HUES48 (cell line): ENCODE results near the gene NEB.
"Not testable (repeated sequence)": the region's sequence is repeated elsewhere in the genome, so short reads cannot be mapped to it uniquely, and the experiment has no call there.

Source experiments
- H3K27ac ChIP-seq: one replicate; pipeline ENCODE4 v1.7.0; 2013; ENCODE audit warnings: low read depth, low read length, inconsistent platforms
- H3K27me3 ChIP-seq: 2 replicates; pipeline ENCODE4 v1.6.1; 2013; ENCODE audit warnings: mild to moderate bottlenecking, low read length; ENCODE audit not compliant: control insufficient read depth, insufficient read depth
- H3K36me3 ChIP-seq: 2 replicates; pipeline ENCODE4 v1.6.1; 2013; ENCODE audit warnings: low read length; ENCODE audit not compliant: control insufficient read depth, insufficient read depth
- H3K4me1 ChIP-seq: 2 replicates; pipeline ENCODE4 v1.6.1; 2013; ENCODE audit warnings: mild to moderate bottlenecking, low read length; ENCODE audit not compliant: control insufficient read depth, insufficient read depth
- H3K4me3 ChIP-seq: 2 replicates; pipeline ENCODE4 v1.5.1; 2013; ENCODE audit warnings: mild to moderate bottlenecking, low read depth, low read length
- H3K9ac ChIP-seq: 2 replicates; pipeline ENCODE4 v1.6.1; 2013; ENCODE audit warnings: mild to moderate bottlenecking, low read depth, low read length, moderate library complexity
- H3K9me3 ChIP-seq: 2 replicates; pipeline ENCODE4 v1.6.1; 2013; ENCODE audit warnings: low read length; ENCODE audit not compliant: control insufficient read depth, insufficient read depth

Gene NEB

DNA sequence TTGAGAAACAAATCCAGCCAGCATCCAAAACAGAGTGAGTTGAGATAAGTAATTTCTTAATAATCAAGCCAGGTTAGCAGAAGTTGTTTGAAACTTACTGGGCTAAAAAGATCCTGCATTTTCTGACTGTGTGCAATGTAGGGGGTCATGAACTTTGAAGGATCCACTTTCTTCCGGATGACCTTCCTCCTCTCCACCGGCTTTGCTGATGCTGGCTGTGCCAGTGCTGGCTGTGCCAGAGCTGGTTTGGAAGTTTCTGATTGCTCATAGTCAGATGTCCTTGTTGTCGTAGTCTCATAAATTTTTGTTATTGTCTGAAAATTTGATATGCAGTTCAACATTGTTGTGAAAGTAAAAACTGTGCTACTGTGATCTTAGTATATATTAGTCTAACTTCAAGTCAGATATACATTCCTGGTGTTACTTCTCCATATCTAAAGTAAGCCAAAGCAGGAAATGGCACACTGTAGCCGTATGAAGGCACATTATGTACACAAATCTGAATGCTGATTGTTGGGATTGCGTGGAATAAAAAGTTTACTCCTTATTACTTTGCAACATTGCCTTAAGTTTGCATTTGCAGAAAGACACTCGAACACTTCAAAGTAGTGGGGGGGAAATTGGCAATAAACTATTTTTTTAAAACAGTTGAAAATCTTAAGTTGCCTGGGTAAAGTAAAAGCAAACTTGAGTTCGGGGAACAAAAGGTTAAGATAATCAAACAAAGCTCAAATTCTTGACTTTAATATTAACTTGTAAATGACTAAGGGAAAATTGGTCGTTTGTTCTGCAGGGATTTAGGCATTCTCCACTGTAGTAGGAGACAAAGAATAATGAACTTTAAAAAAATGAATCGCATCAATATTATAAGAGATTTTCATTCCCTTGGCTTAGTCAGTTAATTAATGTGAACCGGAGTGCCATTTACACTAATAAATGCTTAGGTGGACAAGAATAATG lies 6.4 kb downstream of the NEB start:
- no peak overlapping the region for H3K9ac ChIP-seq
- H3K27me3 ChIP-seq: no peaks in the 10 kb centered on the region
- H3K36me3 ChIP-seq: no peaks in the 10 kb centered on the region
- peaks cover 46% of the 10 kb centered on the region for H3K4me1 ChIP-seq
- H3K9me3 ChIP-seq: no peaks in the 10 kb centered on the region
- H3K27ac ChIP-seq: no peak overlapping the region
- no peak overlapping the region for H3K4me3 ChIP-seq

DNA sequence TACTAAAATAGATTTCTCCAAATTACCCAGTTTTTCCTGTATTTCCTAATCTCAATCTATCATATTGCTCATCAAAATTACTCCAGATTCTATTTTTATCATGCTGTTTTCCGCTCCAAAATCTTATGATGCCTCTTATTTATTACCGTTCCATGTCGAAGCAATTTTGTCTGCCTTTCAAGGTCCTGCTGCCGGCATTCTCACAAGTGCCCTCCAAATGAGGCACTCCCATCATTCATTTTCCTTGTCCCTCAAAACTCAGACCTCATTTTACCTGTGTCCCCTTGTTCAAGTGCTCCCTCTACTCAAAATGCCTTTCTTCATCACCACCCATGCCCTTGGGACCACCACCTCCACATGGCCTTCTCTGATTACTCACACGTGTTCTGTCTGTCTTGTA lies 13.1 kb downstream of the NEB start:
- no peak overlapping the region for H3K4me3 ChIP-seq
- H3K27me3 ChIP-seq: no peaks in the 10 kb centered on the region
- no peaks in the 10 kb centered on the region for H3K4me1 ChIP-seq
- H3K27ac ChIP-seq: no peak overlapping the region
- no peaks in the 10 kb centered on the region for H3K9me3 ChIP-seq
- no peaks in the 10 kb centered on the region for H3K36me3 ChIP-seq
- H3K9ac ChIP-seq: no peak overlapping the region

DNA sequence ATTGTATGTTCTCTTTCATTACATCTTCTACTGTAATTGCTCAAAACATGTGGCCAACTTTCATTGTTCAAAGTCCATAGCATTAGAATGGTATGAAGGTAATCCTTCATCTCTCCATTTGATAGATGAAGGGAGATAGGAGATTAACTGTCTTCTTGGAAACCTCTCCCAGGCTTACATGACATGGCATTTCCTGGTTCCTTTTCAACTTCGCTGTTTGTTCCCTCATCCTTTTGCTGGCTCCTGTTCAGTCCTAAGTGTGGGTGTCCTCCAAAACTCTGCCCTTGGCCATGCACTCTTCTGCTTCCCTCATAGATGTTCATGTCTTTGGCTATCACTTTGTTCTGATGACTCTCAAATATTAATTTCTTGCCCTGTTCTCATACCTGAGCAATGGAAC lies 13.8 kb downstream of the NEB start:
- Histone ChIP-seq H3K27me3 (no peaks in the 10 kb centered on the region), H3K4me1 (no peaks in the 10 kb centered on the region), H3K27ac (no peak overlapping the region), H3K9ac (no peak overlapping the region), H3K9me3 (no peaks in the 10 kb centered on the region), H3K36me3 (no peaks in the 10 kb centered on the region), H3K4me3 (no peak overlapping the region)

DNA sequence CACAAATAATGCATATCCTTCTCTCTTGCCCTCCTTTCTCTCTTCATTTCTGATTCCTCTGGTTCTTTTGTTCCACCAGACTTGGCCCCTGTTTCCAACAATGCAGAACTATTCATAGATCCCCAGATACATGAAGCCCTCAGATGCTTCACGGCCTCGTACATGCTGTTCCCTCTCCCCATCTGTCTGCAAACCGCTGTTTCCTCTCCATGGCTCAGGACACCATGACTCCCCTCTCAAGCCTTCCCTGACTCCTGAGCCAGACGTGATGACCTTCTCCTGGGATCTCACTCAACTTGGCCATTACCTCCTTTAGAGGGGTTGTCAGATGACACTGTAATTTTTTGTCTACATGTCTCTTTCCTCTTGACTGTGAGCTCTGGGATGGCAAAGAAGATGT lies 15.5 kb downstream of the NEB start:
- Histone ChIP-seq H3K9ac (no peak overlapping the region), H3K4me3 (no peak overlapping the region), H3K9me3 (no peaks in the 10 kb centered on the region), H3K4me1 (no peaks in the 10 kb centered on the region), H3K27me3 (no peaks in the 10 kb centered on the region), H3K36me3 (no peaks in the 10 kb centered on the region), H3K27ac (no peak overlapping the region)

DNA sequence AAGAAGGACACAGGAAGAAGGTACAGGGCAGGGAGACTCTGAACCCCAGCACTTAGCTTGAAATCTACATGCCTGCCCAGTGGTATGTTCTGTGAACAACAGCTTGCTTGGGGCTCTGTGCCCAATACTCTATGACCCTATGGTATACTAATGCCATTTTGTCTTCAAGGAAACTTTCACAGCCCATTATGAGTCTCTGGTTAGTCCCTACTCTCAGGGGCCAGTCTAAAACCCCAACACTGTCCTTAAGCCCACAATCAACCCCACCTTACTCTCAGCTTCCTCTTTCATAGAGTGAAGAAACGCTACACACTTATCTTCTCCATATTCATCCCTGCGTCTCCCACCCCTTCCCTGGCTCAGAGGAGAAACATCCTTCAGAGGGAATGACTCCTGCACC lies 16.0 kb downstream of the NEB start:
- no peak overlapping the region for H3K27ac ChIP-seq
- no peaks in the 10 kb centered on the region for H3K36me3 ChIP-seq
- H3K9ac ChIP-seq: no peak overlapping the region
- H3K4me3 ChIP-seq: no peak overlapping the region
- no peaks in the 10 kb centered on the region for H3K9me3 ChIP-seq
- H3K27me3 ChIP-seq: no peaks in the 10 kb centered on the region
- H3K4me1 ChIP-seq: no peaks in the 10 kb centered on the region

DNA sequence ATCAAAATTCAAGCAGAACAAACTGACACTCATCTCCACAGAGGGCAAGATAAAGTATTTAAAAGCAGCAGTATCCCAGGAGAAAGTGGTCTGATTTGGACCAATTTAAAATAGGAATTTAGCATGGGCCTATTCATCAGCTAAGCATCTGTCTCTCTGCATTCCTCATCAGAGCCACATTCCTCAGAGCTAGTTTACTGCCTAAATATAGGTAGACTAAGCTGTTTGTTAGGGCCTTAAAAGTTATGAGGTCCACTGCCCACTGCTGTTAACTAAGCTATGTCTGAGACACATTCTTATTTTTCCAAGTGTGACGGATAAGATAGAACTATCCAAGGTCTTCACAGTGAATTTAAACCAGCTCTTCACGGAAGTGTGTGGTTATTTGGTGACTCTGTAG lies 17.6 kb downstream of the NEB start:
- H3K27ac ChIP-seq: no peak overlapping the region
- no peaks in the 10 kb centered on the region for H3K9me3 ChIP-seq
- no peak overlapping the region for H3K9ac ChIP-seq
- H3K4me1 ChIP-seq: no peaks in the 10 kb centered on the region
- H3K36me3 ChIP-seq: no peaks in the 10 kb centered on the region
- no peaks in the 10 kb centered on the region for H3K27me3 ChIP-seq
- H3K4me3 ChIP-seq: no peak overlapping the region

DNA sequence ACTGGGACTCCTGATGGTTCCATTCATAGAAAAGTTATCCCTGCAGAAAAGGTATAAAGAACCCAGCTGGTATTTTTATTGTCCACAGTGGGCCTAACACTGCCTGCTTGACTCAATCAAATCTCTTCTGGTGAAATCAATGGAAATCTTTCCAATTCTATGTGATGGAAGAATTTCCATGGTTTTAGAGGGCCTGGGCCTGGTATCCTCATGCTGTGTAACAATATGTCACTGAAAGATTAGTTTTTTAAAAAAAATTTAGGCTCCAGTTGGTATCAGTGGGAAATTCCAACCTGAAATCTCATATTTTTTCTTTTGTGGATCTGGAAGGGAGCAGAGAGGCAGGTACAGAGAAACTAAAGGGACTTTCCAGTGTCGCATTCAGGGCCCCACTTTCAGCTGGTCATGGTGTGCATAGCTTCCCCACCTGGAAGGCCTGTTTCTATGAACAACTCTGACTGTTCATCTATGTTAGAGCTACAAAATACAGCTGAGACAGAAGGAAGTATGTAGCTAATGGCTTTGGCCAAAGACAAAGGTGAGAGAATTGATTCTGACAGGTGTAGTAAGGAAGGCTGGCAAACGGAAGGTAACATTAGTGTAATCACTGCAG lies 20.9 kb downstream of the NEB start:
- H3K36me3 ChIP-seq: no peaks in the 10 kb centered on the region
- H3K9ac ChIP-seq: no peak overlapping the region
- no peaks in the 10 kb centered on the region for H3K9me3 ChIP-seq
- no peak overlapping the region for H3K4me3 ChIP-seq
- H3K4me1 ChIP-seq: no peaks in the 10 kb centered on the region
- no peaks in the 10 kb centered on the region for H3K27me3 ChIP-seq
- H3K27ac ChIP-seq: no peak overlapping the region

DNA sequence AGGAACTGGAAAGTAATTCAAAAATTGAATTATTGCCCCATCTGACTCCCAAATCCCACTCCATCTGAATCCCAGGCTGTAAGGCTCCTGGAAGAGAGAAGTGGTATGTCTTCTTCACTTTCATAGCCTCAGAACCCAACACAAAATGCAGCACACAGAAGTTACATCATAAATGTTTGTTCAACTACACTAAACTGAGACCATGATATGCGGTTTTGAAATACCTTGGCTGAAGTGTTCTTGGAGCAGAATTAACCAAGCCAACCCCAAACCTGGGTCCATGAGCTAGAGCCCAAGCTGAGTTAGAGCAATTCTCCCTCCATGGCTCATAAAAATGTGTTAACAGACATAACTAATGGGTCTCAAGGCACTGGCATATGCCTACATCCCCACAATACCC lies 23.3 kb downstream of the NEB start:
- H3K4me3 ChIP-seq: no peak overlapping the region
- no peaks in the 10 kb centered on the region for H3K36me3 ChIP-seq
- H3K9me3 ChIP-seq: no peaks in the 10 kb centered on the region
- H3K27me3 ChIP-seq: no peaks in the 10 kb centered on the region
- H3K9ac ChIP-seq: no peak overlapping the region
- no peak overlapping the region for H3K27ac ChIP-seq
- H3K4me1 ChIP-seq: peaks cover 6% of the 10 kb centered on the region; the same call in 1 of the 2 replicates

DNA sequence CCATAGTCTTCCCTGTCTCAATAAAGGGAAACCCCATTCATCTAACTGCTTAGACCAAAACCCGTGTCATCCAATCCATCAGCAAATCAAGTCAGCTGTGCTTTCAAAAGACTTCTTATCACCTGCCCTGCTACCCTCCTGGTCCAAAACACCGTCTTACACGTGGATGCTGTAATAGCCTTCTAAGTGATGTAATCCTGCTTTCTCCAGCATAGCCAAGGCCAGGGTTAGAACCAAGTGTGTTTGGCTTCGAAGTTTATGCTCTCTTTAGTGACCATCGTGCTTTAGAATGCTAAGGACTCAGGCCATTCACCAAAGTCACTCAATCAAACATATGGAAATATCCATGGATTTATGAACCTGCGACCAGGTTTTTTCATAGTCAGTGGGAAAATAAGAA lies 25.5 kb downstream of the NEB start:
- no peaks in the 10 kb centered on the region; the same call in 1 of the 2 replicates for H3K9me3 ChIP-seq
- no peaks in the 10 kb centered on the region for H3K27me3 ChIP-seq
- no peak overlapping the region for H3K9ac ChIP-seq
- H3K4me3 ChIP-seq: no peak overlapping the region
- H3K27ac ChIP-seq: no peak overlapping the region
- H3K4me1 ChIP-seq: peaks cover 6% of the 10 kb centered on the region
- no peaks in the 10 kb centered on the region for H3K36me3 ChIP-seq

DNA sequence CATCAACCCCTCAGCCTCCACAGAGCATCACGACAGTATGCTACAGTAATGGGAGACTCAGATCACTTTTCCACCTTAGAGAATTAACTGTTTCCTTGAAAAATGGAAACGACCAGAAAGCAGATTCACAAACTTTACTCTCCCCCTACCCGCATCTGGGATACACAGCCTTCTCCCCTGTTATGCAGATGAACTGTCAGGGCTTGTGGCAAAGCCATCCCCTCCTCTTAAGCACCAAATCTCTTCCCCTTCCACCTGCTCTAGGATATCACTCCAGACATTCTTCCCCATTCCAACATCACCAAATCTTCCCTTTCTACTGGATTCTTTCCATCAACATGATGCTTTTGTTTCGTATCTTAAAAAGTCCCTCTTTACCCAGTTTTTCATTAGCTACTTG lies 26.4 kb downstream of the NEB start:
- no peak overlapping the region for H3K9ac ChIP-seq

DNA sequence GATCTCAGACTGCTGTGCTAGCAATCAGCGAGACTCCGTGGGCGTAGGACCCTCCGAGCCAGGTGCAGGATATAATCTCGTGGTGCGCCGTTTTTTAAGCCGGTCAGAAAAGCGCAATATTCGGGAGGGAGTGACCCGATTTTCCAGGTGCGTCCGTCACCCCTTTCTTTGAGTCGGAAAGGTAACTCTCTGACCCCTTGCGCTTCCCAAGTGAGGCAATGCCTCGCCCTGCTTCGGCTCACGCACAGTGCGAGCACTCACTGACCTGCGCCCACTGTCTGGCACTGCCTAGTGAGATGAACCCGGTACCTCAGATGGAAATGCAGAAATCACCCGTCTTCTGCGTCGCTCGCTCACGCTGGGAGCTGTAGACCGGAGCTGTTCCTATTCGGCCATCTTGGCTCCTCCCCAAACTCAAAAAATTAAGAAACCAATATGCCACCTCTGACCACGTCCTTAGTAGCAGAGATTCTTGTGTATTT lies 29.8 kb downstream of the NEB start:
- not testable (repeated sequence) for H3K4me1 ChIP-seq, H3K27me3 ChIP-seq, H3K27ac ChIP-seq, H3K9me3 ChIP-seq, H3K36me3 ChIP-seq
- H3K4me3 ChIP-seq: peak overlapping the region; percentile 39; the same call in 1 of the 2 replicates
- peak overlapping the region; percentile 40; the same call in 1 of the 2 replicates for H3K9ac ChIP-seq

More for the DNA sequence above, 26.4 kb downstream of the NEB start:
- Histone ChIP-seq H3K4me3 (no peak overlapping the region), H3K27me3 (no peaks in the 10 kb centered on the region), H3K36me3 (no peaks in the 10 kb centered on the region), H3K9me3 (no peaks in the 10 kb centered on the region; the same call in 1 of the 2 replicates), H3K4me1 (peaks cover 6% of the 10 kb centered on the region), H3K27ac (no peak overlapping the region)
